H1 (cell line): ENCODE results near the gene ADCY5. TPM values are rescaled to one million over a fixed set of nuclear protein-coding genes. Genes with fewer than 3 reads are reported as not detected.
A peak's percentile ranks its signal among the peaks of the same experiment; 100 is the strongest.

Experiments
- CTCF ChIA-PET: fragments of 300-600 bp; sonication (Branson Sonifier 250); formaldehyde crosslinking; loops from one replicate; lab custom pipeline; 2021; ENCODE audit not compliant: partially characterized antibody; lab: Charles Lee
- POLR2A ChIA-PET: fragments of 300-600 bp; sonication (Branson Sonifier 250); formaldehyde crosslinking; loops from one replicate; lab custom pipeline; 2021; ENCODE audit warnings: inconsistent platforms; ENCODE audit not compliant: partially characterized antibody; lab: Charles Lee
- DNase-seq, 2 experiments: peaks; one replicate each; pipeline versions ENCODE4 v3.0.0 to v3.0.0-alpha.2; 2010 to 2022; ENCODE audit warnings: low spot score in 2 of 2, low read depth in 1 of 2, mixed read lengths in 1 of 2
- FAIRE-seq: peaks from 2 replicates; lab custom pipeline; 2011; peaks lifted over from hg19 to GRCh38; lab: Jason Lieb, UNC
- H2AFZ ChIP-seq: 2 replicates; pipeline ENCODE4 v1.8.1; 2012; ENCODE audit warnings: low read length, inconsistent platforms
- H2AK5ac ChIP-seq: 2 replicates; pipeline ENCODE4 v1.6.1; 2013; ENCODE audit warnings: low read depth, low read length
- H2BK120ac ChIP-seq: replicated peaks from 2 replicates; pipeline ENCODE3; 2013; ENCODE audit warnings: low read depth, low read length, inconsistent platforms
- H2BK12ac ChIP-seq: 2 replicates; pipeline ENCODE4 v1.6.1; 2013; ENCODE audit warnings: low read depth, low read length
- H2BK15ac ChIP-seq: 2 replicates; pipeline ENCODE4 v1.6.1; 2013; ENCODE audit warnings: low read length
- H2BK20ac ChIP-seq: 2 replicates; pipeline ENCODE4 v1.6.1; 2013; ENCODE audit warnings: low read length
- H2BK5ac ChIP-seq: 2 replicates; pipeline ENCODE4 v1.6.1; 2013; ENCODE audit warnings: low read depth, low read length
- H3K14ac ChIP-seq: 2 replicates; pipeline ENCODE4 v1.6.1; 2013; ENCODE audit warnings: inconsistent platforms; ENCODE audit not compliant: insufficient read length
- H3K18ac ChIP-seq: 2 replicates; pipeline ENCODE4 v1.6.1; 2013; ENCODE audit warnings: low read length; ENCODE audit errors: extremely low read depth
- H3K23ac ChIP-seq: 2 replicates; pipeline ENCODE4 v1.6.1; 2013; ENCODE audit warnings: inconsistent platforms; ENCODE audit not compliant: insufficient read length
- H3K23me2 ChIP-seq: 2 replicates; pipeline ENCODE4 v1.6.1; 2013; ENCODE audit warnings: low read depth, low read length
- H3K27ac ChIP-seq: 2 replicates; pipeline ENCODE4 v1.6.1; 2011; ENCODE audit warnings: low read depth, low read length, inconsistent platforms
- H3K27me3 ChIP-seq, 4 experiments: replicated peaks in 1 of 4; 1 replicate in 1 of 4; 2 replicates in 3 of 4; pipeline versions ENCODE4 v1.6.1 to v1.8.1; 2011 to 2013; ENCODE audit warnings: low read length in 3 of 4, mild to moderate bottlenecking in 3 of 4, inconsistent platforms in 2 of 4, mixed read lengths in 2 of 4, moderate library complexity in 1 of 4; ENCODE audit not compliant: control insufficient read depth in 3 of 4, insufficient read depth in 3 of 4; ENCODE audit errors: extremely low read depth in 1 of 4
- H3K36me3 ChIP-seq, 4 experiments: 2 replicates each; pipeline versions ENCODE4 v1.6.1 to v1.8.1; 2011 to 2013; ENCODE audit warnings: mild to moderate bottlenecking in 4 of 4, low read length in 3 of 4, moderate library complexity in 2 of 4, control low read depth in 1 of 4, inconsistent platforms in 1 of 4; ENCODE audit not compliant: insufficient read depth in 4 of 4, control insufficient read depth in 2 of 4
- H3K4ac ChIP-seq: replicated peaks from 2 replicates; pipeline ENCODE3; 2013; ENCODE audit warnings: low read length, low read depth, mixed read lengths, inconsistent platforms; ENCODE audit not compliant: insufficient read length
- H3K4me1 ChIP-seq, 4 experiments: replicated peaks in 1 of 4; 1 replicate in 1 of 4; 2 replicates in 3 of 4; pipeline versions ENCODE4 v1.6.1 to v1.8.1; 2011 to 2013; ENCODE audit warnings: low read length in 3 of 4, inconsistent platforms in 2 of 4, mixed read lengths in 1 of 4; ENCODE audit not compliant: insufficient read depth in 4 of 4, control insufficient read depth in 3 of 4
- H3K4me2 ChIP-seq, 2 experiments: 2 replicates each; pipeline versions ENCODE4 v1.6.1 to v1.8.1; 2011 to 2013; ENCODE audit warnings: low read depth in 2 of 2, low read length in 2 of 2, control low read depth in 1 of 2, inconsistent platforms in 1 of 2, mild to moderate bottlenecking in 1 of 2; ENCODE audit not compliant: insufficient read depth in 1 of 2
- H3K4me3 ChIP-seq, 4 experiments: fragments of 200-600, 300-600 bp in 1 of 4; sonication (generic), shearing (Covaris generic), sonication (Bioruptor Twin) in 1 of 4; 2 replicates each; pipeline versions ENCODE4 v1.5.1 to v1.8.1; 2011 to 2016; ENCODE audit warnings: low read length in 4 of 4, low read depth in 3 of 4, control low read depth in 2 of 4, inconsistent platforms in 2 of 4, mild to moderate bottlenecking in 2 of 4, mixed read lengths in 1 of 4, moderate library complexity in 1 of 4; ENCODE audit not compliant: insufficient read depth in 2 of 4; ENCODE audit errors: extremely low read depth in 1 of 4
- H3K56ac ChIP-seq: replicated peaks from 2 replicates; pipeline ENCODE3; 2013; ENCODE audit warnings: low read depth, mild to moderate bottlenecking, mixed read lengths, low read length, inconsistent platforms; ENCODE audit not compliant: insufficient read length
- H3K79me1 ChIP-seq: 2 replicates; pipeline ENCODE4 v1.6.1; 2013; ENCODE audit warnings: low read depth, low read length, control low read depth
- H3K79me2 ChIP-seq, 2 experiments: 2 replicates each; pipeline versions ENCODE4 v1.6.1 to v1.8.1; 2012 to 2013; ENCODE audit warnings: low read length in 2 of 2, mild to moderate bottlenecking in 2 of 2, inconsistent platforms in 1 of 2; ENCODE audit not compliant: insufficient read depth in 2 of 2, control insufficient read depth in 1 of 2
- H3K9ac ChIP-seq, 4 experiments: replicated peaks in 1 of 4; 1 replicate in 1 of 4; 2 replicates in 3 of 4; pipeline versions ENCODE4 v1.6.1 to v1.8.1; 2011 to 2013; ENCODE audit warnings: low read depth in 3 of 4, low read length in 3 of 4, control low read depth in 2 of 4, mild to moderate bottlenecking in 2 of 4, moderate library complexity in 2 of 4, inconsistent platforms in 1 of 4; ENCODE audit errors: extremely low read depth in 1 of 4
- H3K9me3 ChIP-seq, 2 experiments: 2 replicates each; pipeline versions ENCODE4 v1.6.1 to v1.8.1; 2012 to 2013; ENCODE audit warnings: mild to moderate bottlenecking in 2 of 2, moderate library complexity in 2 of 2, control low read depth in 1 of 2, inconsistent platforms in 1 of 2, low read depth in 1 of 2, low read length in 1 of 2, mixed read lengths in 1 of 2; ENCODE audit not compliant: insufficient read depth in 2 of 2
- H4K20me1 ChIP-seq, 2 experiments: replicated peaks in 1 of 2; 2 replicates each; pipeline versions ENCODE3 to v1.8.1; 2011 to 2013; ENCODE audit warnings: inconsistent platforms in 2 of 2, low read length in 2 of 2, mild to moderate bottlenecking in 1 of 2; ENCODE audit not compliant: insufficient read depth in 2 of 2, control insufficient read depth in 1 of 2
- H4K5ac ChIP-seq: 2 replicates; pipeline ENCODE4 v1.6.1; 2013; ENCODE audit warnings: low read length, low read depth, mixed read lengths, inconsistent platforms; ENCODE audit not compliant: insufficient read length
- H4K8ac ChIP-seq: 2 replicates; pipeline ENCODE4 v1.8.0; 2013; ENCODE audit warnings: mild to moderate bottlenecking, moderate library complexity, low read length, inconsistent platforms; ENCODE audit not compliant: insufficient read depth; ENCODE audit errors: extremely low read depth
- H4K91ac ChIP-seq: replicated peaks from 2 replicates; pipeline ENCODE3; 2013; ENCODE audit warnings: low read length, mixed read lengths, inconsistent platforms; ENCODE audit not compliant: insufficient read length
- CEBPB ChIP-seq: IDR thresholded peaks from 2 replicates; pipeline ENCODE4 v1.6.1; 2012; ENCODE audit warnings: low read depth, low read length
- CHD1 ChIP-seq: IDR thresholded peaks from 2 replicates; pipeline ENCODE4 v1.6.1; 2012; ENCODE audit warnings: low read depth, low read length, improper control_type of control experiment
- EZH2 ChIP-seq: fragments of 200-600 bp; sonication (generic); IDR thresholded peaks from 2 replicates; pipeline ENCODE4 v1.7.1; 2012; ENCODE audit warnings: low read depth, mild to moderate bottlenecking, moderate library complexity, low read length, inconsistent platforms; ENCODE audit not compliant: severe bottlenecking
- GTF2F1 ChIP-seq: IDR thresholded peaks from 2 replicates; pipeline ENCODE4 v1.6.1; 2012; ENCODE audit warnings: low read depth, low read length, improper control_type of control experiment, borderline replicate concordance
- HDAC2 ChIP-seq, 2 experiments: fragments of 300-600 bp in 1 of 2; sonication (generic) in 1 of 2; IDR thresholded peaks; 2 replicates each; pipeline ENCODE4 v1.6.1; 2011 to 2012; ENCODE audit warnings: low read depth in 2 of 2, low read length in 2 of 2, mild to moderate bottlenecking in 2 of 2, moderate library complexity in 2 of 2, borderline replicate concordance in 1 of 2, inconsistent platforms in 1 of 2
- HDAC6 ChIP-seq: IDR thresholded peaks from one replicate; pipeline ENCODE4 v1.7.1; 2012; ENCODE audit warnings: low read depth, mild to moderate bottlenecking, inconsistent platforms, low read length, moderate library complexity
- JUND ChIP-seq: IDR thresholded peaks from 2 replicates; pipeline ENCODE4 v1.6.1; 2011; ENCODE audit warnings: mild to moderate bottlenecking, improper control_type of control experiment, low read length
- SP1 ChIP-seq: IDR thresholded peaks from 2 replicates; pipeline ENCODE4 v1.6.1; 2011; ENCODE audit warnings: low read depth, low read length
- SP4 ChIP-seq: IDR thresholded peaks from 2 replicates; pipeline ENCODE4 v1.6.1; 2012; ENCODE audit warnings: low read length, inconsistent platforms
- SUZ12 ChIP-seq: fragments of 200-600 bp; sonication (generic); IDR thresholded peaks from 2 replicates; pipeline ENCODE4 v1.6.1; 2012; ENCODE audit warnings: mild to moderate bottlenecking, inconsistent platforms, low read length, moderate library complexity, mixed read lengths
- WGBS, 2 experiments: shearing (Covaris generic) in 1 of 2; methylation state at CpG; one replicate each; pipeline versions ENCODE4 v1.1.6 to v1.1.7; 2013 to 2015; ENCODE audit warnings: low lambda C conversion rate in 2 of 2, mixed read lengths in 2 of 2, inconsistent platforms in 1 of 2, low coverage in 1 of 2, missing lambda C conversion rate in 1 of 2; ENCODE audit not compliant: insufficient replicate concordance in 2 of 2, insufficient coverage in 1 of 2, insufficient read length in 1 of 2; ENCODE audit errors: extremely low coverage in 1 of 2, missing lambda C conversion rate in 1 of 2; 5-methylcytosine and 5-hydroxymethylcytosine counted together
- polyA plus RNA-seq, 7 experiments: library from polyadenylated mRNA; depleted of rRNA in 3 of 7; stranded (reverse) in 5 of 7; unstranded in 2 of 7; fragments of >200 nt in 5 of 7; fragments of 200-250 nt in 2 of 7; gene quantifications; 1 replicate in 5 of 7; 2 replicates in 1 of 7; 4 replicates in 1 of 7; pipeline versions ENCODE4 v1.2.1 to v1.2.3, GENCODE V29; 2011 to 2013; ENCODE audit warnings: missing spikeins in 2 of 7, mixed read lengths in 2 of 7
- total RNA-seq: library from RNA; stranded (reverse); fragmentation: NEBNext Ultra II Directional; extraction: Animal tissue kit (Norgen Biotek cat#: 25700); gene quantifications from 2 replicates; pipeline ENCODE4 v1.2.1, GENCODE V29; 2021
- TF ChIP-seq, protein P1 (sequence below): IDR thresholded peaks from 2 replicates; pipeline ENCODE4 v1.6.1; 2012; ENCODE audit warnings: inconsistent platforms

Gene ADCY5
- total and polyA plus RNA-seq, 2 of the 8 experiments (the other 6 are each of a cell fraction or from before 2014, with no cell fraction given): 18.9 to 40.8 TPM

DNA sequence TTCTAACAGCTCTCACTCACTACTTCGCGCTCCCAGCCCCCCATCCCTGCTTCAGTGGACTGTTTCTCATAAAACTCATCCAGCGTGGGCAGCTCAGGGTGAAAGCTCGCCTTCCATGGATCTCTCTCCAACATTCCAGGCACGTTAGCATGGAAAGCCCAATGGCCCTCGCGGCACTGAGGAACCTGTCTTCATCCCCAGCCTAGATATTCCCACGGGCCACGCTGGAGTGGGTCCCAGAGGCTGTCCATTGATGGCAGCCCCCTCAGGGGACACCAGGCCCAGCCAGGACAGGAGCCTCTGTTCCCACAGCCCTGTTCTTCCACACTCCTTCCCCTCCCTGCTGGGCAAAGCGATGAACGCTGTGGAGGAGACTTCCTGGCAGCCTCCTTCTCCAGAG is 126.0 kb downstream of the ADCY5 start:
- H2BK5ac ChIP-seq: 0 out of 2 replicates have a peak overlapping the region, but pooled peaks have one; percentile 21
- H4K5ac ChIP-seq: no peak overlapping the region
- H2BK20ac ChIP-seq: 0 out of 2 replicates have a peak overlapping the region, but pooled peaks have one; percentile 69
- H3K9me3 ChIP-seq: no peaks in the 10 kb centered on the region
- no peak overlapping the region for H3K27ac ChIP-seq
- no peak overlapping the region for H3K14ac ChIP-seq
- H3K23me2 ChIP-seq: no peaks in the 10 kb centered on the region
- no peaks in the 10 kb centered on the region for H3K79me2 ChIP-seq
- no peak overlapping the region for H3K4ac ChIP-seq
- 0 out of 2 replicates have a peak overlapping the region, but pooled peaks have one; percentile 72 for H2BK15ac ChIP-seq
- CTCF ChIA-PET: interaction anchor here (0.8 to 22.2 kb wide), 12 partner anchors 9 to 165 kb away, joined by 3 to 245 read pairs (median 6); no protein-coding TSS in a partner anchor
- H4K20me1 ChIP-seq: no peaks in the 10 kb centered on the region
- H3K9ac ChIP-seq: no peak overlapping the region
- POLR2A ChIA-PET: no interaction called here
- no peak overlapping the region for H2BK120ac ChIP-seq
- peaks cover 4 to 14% (median 9%) of the 10 kb centered on the region in 4 experiments for H3K4me1 ChIP-seq
- H3K23ac ChIP-seq: no peak overlapping the region
- H2BK12ac ChIP-seq: no peak overlapping the region
- H3K79me1 ChIP-seq: no peaks in the 10 kb centered on the region
- no peak overlapping the region for H3K18ac ChIP-seq
- 93% methylated on average over 11 of the region's 11 CpGs; no CpG with 5 or more reads in 1 of the 2 experiments for WGBS, 2 experiments
- H3K36me3 ChIP-seq: no peaks in the 10 kb centered on the region
- no peak overlapping the region for H3K4me2 ChIP-seq
- FAIRE-seq (no peak), DNase-seq (no peak)
- H4K91ac ChIP-seq: no peak overlapping the region
- no peak overlapping the region for H2AFZ ChIP-seq
- H2AK5ac ChIP-seq: no peak overlapping the region
- TF ChIP-seq CHD1 (no peak), HDAC2 (IDR thresholded peaks at IDR 0.05; ENCODE audit: borderline replicate concordance in 1 of 2, low read depth in 2 of 2, low read length in 2 of 2) (no peak), GTF2F1 (no peak), HDAC6 (no peak), SP4 (no peak), SUZ12 (no peak), SP1 (no peak), EZH2 (no peak), JUND (no peak), CEBPB (no peak)
- TF ChIP-seq, protein P1, sequence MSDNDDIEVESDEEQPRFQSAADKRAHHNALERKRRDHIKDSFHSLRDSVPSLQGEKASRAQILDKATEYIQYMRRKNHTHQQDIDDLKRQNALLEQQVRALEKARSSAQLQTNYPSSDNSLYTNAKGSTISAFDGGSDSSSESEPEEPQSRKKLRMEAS: no peak
- no peak overlapping the region for H3K4me3 ChIP-seq
- H3K56ac ChIP-seq: no peak overlapping the region
- no peaks in the 10 kb centered on the region for H3K27me3 ChIP-seq
- no peak overlapping the region for H4K8ac ChIP-seq
